GM23338 (cell line): ENCODE measurements around the gene TWIST2. TPM values are rescaled to one million over a fixed set of nuclear protein-coding genes. Genes with fewer than 3 reads are reported as not detected.

Experiments used
- CREB1 ChIP-seq: fragments of 250-450 bp; sonication (Bioruptor Pico); IDR thresholded peaks from 2 replicates; pipeline ENCODE4 v1.5.0; 2020; ENCODE audit warnings: low read depth, mild to moderate bottlenecking, moderate library complexity
- CTCF ChIP-seq, 2 experiments: fragments of 200-600 bp in 1 of 2; sonication (generic) in 1 of 2; conservative IDR thresholded peaks; 2 replicates each; pipeline versions ENCODE4 v1.5.1 to v1.6.1; 2016 to 2017; ENCODE audit warnings: antibody characterized with exemption in 2 of 2, low read depth in 2 of 2, mild to moderate bottlenecking in 2 of 2, moderate library complexity in 1 of 2
- ETS1 ChIP-seq: IDR thresholded peaks from 2 replicates; pipeline ENCODE4 v1.6.1; 2016; ENCODE audit warnings: antibody characterized with exemption
- JUNB ChIP-seq: IDR thresholded peaks from one replicate; pipeline ENCODE4 v1.6.1; 2016; ENCODE audit warnings: antibody characterized with exemption; ENCODE audit not compliant: unreplicated experiment
- POLR2AphosphoS5 ChIP-seq: IDR thresholded peaks from 2 replicates; pipeline ENCODE4 v1.6.1; 2016; ENCODE audit warnings: antibody characterized with exemption, low read depth
- STAT1 ChIP-seq: IDR thresholded peaks from one replicate; pipeline ENCODE4 v1.6.1; 2016; ENCODE audit warnings: antibody characterized with exemption; ENCODE audit not compliant: unreplicated experiment
- ZNF331 ChIP-seq: fragments of 250-450 bp; sonication (Bioruptor Pico); IDR thresholded peaks from 2 replicates; pipeline ENCODE4 v1.5.0; 2020; ENCODE audit warnings: low read depth, mild to moderate bottlenecking, moderate library complexity
- ZNF462 ChIP-seq: fragments of 250-450 bp; sonication (Bioruptor Pico); IDR thresholded peaks from 2 replicates; pipeline ENCODE4 v1.5.0; 2020; ENCODE audit warnings: mild to moderate bottlenecking, moderate library complexity
- polyA plus RNA-seq: library from polyadenylated mRNA; unstranded; fragments of >200 nt; fragmentation: Nextera tagmentation; extraction: Ambion mirVana; gene quantifications from 2 replicates; pipeline ENCODE4 v1.2.1, GENCODE V29; 2016
- total RNA-seq: library from RNA; depleted of rRNA; stranded (reverse); fragments of >200 nt; shearing (Covaris generic); gene quantifications from 2 replicates; pipeline ENCODE4 v1.2.3, GENCODE V29; 2014

TWIST2 gene
- total and polyA plus RNA-seq, 2 experiments from 2014 or later, result 7.0 to 12.5 TPM

GRCh38 chr2:238952261-238952919 is 104.5 kb downstream of the TWIST2 start (continued):
- TF ChIP-seq ZNF462 (CRISPR knock-in tag) (no peak), STAT1 (no peak), ZNF331 (no peak), CREB1 (CRISPR knock-in tag) (no peak), ETS1 (no peak), JUNB (no peak), POLR2AphosphoS5 (no peak), CTCF (conservative IDR thresholded peaks at IDR 0.05; ENCODE audit: low read depth in 2 of 2) (no peak)
